Measurements from ENCODE around the gene HSDL1. TPM values are rescaled to one million over a fixed set of nuclear protein-coding genes. Genes with fewer than 3 reads are reported as not detected.

Gene HSDL1
- total RNA-seq (2022; extraction: Qiagen RNA extraction), result 16.9 to 20.6 TPM (median 19.3 TPM) in 5 replicates

GRCh38 chr16:84144859-84145639, at the start of gene HSDL1, which contains the start of gene DNAAF1:
Gene HSDL1 (minus strand): TSS chr16:84145177. CDS start chr16:84131321, 13,856 bp downstream.
Gene DNAAF1 (plus strand): TSS chr16:84145308. CDS start chr16:84145441, 133 bp downstream.

GRCh38 chr16:84190731-84191388, 45.9 kb upstream of the HSDL1 start, which contains the start of gene ADAD2:
Gene ADAD2 (plus strand): TSS chr16:84191157. CDS start chr16:84191231, 74 bp downstream.

GRCh38 chr16:84186685-84187437, 41.9 kb upstream of the HSDL1 start, which contains the start of gene TAF1C:
Gene TAF1C (minus strand): TSS chr16:84187057. CDS start chr16:84184988, 2,069 bp downstream.

GRCh38 chr16:84116720-84117493, 28.1 kb downstream of the HSDL1 start, which contains the start of gene MBTPS1:
Gene MBTPS1 (minus strand): TSS chr16:84116942. CDS start chr16:84101783, 15,159 bp downstream.

Other genes starting within 250 kb of the HSDL1 start
- gene MLYCD, start 246.1 kb downstream of the HSDL1 start, total RNA-seq (2022; extraction: Qiagen RNA extraction), result 1.1 to 2.3 TPM (median 2.0 TPM) in 5 replicates
- 17.1 to 33.8 TPM (median 18.6 TPM) in 5 replicates for gene OSGIN1, start 191.9 kb downstream of the HSDL1 start, total RNA-seq (2022; extraction: Qiagen RNA extraction)
- gene NECAB2, start 176.9 kb downstream of the HSDL1 start, total RNA-seq (2022; extraction: Qiagen RNA extraction), result 1.4 to 3.3 TPM (median 2.4 TPM) in 5 replicates
- not detected in 5 replicates for gene SLC38A8, start 102.4 kb downstream of the HSDL1 start, total RNA-seq (2022; extraction: Qiagen RNA extraction)
- gene MBTPS1, start 28.2 kb downstream of the HSDL1 start, total RNA-seq (2022; extraction: Qiagen RNA extraction), result 37.6 to 45.7 TPM (median 44.7 TPM) in 5 replicates
- gene DNAAF1, start 131 bp upstream of the HSDL1 start, total RNA-seq (2022; extraction: Qiagen RNA extraction), result 0.26 to 0.85 TPM (median 0.35 TPM) in 5 replicates
- 21.8 to 33.5 TPM (median 28.6 TPM) in 5 replicates for gene TAF1C, start 41.9 kb upstream of the HSDL1 start, total RNA-seq (2022; extraction: Qiagen RNA extraction)
- not detected in 5 replicates for gene ADAD2, start 46.0 kb upstream of the HSDL1 start, total RNA-seq (2022; extraction: Qiagen RNA extraction)
- gene KCNG4, start 94.8 kb upstream of the HSDL1 start, total RNA-seq (2022; extraction: Qiagen RNA extraction), result not detected in 5 replicates
- gene WFDC1, start 149.7 kb upstream of the HSDL1 start, total RNA-seq (2022; extraction: Qiagen RNA extraction), result 0.27 TPM in 1 of 5 replicates, not detected in the others
- 0.10 to 0.30 TPM (median 0.17 TPM) in 5 replicates for gene ATP2C2, start 223.4 kb upstream of the HSDL1 start, total RNA-seq (2022; extraction: Qiagen RNA extraction)